Activated T-cell treated with anti-CD3 and anti-CD28 coated beads for 4 hours (primary cell): ENCODE measurements around the gene DEF6.
A peak's percentile ranks its signal among the peaks of the same experiment; 100 is the strongest.
"Not testable (repeated sequence)": the region's sequence is repeated elsewhere in the genome, so short reads cannot be mapped to it uniquely, and the experiment has no call there.

Experiments used
- DNase-seq: peaks from one replicate; pipeline ENCODE4 v3.0.0-alpha.2; 2020

The DEF6 gene

DNA sequence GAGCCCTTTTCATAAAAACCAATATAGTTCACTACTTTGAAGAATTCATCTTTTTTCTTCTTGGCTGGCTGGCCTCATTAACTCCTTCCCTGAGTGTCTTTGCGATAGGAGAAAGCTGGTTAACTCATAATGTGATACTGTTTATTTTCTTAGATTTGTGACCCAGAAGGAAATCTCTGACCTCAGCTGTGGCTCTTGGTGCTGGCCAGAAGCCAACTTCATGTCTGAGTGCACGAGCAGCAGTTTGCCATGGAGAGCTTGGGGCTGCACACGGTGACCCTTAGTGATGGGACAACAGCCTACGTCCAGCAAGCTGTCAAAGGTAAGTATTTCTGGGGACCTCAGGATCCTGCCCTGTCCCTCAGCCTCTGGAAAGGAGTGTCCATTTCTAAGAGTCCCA lies 16.7 kb upstream of the DEF6 start:
- DNase-seq: no peak

- no peak for DNase-seq
Observed at GRCh38 chr6:35282472-35282871, 15.1 kb upstream of the DEF6 start.

DNA sequence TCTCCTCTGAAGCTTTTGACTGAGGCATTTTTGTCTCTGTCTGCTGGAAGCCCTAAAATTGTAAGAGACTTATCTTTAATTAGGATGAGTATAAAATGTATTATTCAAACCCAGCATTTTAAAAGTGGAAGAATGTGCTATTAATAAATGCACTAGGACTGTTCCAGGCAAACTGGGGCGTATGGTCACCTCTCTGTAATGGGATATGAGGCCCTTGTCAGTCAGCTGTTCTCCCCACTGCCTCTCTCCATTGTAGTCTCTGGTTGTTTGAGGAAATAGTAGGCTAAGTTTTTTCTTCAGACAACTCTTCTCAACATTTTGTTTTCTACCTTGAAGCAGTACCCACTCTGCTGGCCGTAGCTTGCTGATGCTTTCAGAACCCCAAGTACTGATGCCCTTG lies 14.3 kb upstream of the DEF6 start:
- DNase-seq: no peak

DNA sequence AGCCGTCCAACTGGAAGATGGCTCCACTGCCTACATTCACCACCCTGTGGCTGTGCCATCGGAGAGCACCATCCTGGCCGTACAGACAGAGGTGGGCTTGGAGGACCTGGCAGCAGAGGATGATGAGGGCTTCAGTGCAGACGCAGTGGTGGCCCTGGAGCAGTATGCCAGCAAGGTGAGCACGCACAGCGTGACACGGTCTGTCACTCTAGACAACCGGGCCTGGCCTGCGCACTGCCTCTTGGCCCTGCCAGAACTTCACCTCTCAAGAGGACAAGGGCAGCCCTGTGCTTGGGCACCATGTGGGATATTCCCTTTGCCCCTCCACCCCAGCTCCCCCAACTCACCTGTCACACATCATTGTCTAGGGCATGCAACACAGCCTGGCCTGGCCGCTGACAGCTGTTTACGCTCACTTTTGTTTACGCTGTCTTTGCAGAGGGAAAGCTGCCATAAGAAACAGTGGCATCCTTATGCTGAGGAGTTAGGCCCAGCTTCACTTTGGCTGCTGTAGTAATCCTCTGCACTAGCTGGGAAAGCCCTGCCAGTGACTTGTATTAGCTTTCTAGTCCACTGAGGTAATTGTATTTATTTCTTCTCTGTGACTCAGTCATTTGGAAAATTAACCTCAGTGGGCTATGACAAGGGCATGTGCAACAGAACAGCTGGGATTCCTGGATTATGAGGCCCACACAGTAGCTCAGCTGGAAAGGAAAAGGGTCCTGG lies 9.8 kb upstream of the DEF6 start:
- no peak for DNase-seq

DNA sequence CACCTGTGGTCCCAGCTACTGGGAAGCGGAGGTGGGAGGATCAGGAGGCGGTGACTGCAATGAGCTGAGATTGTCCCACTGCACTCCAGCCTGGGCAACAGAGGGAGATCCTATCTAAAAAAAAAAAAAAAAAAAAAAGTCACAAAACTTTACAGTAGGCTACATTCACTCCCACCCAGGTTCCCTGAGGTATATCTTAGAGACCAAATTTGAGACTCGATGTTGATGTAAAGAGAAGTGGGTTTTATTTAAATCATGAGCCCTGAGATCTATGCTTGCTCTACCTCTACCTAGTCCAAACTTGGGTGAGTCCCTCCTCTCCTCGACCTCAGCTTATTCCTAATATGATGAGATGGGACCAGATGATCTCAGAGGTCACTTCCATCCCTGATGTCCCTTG lies 8.8 kb upstream of the DEF6 start:
- no peak for DNase-seq

- DNase-seq: no peak
Observed at GRCh38 chr6:35291491-35291890, 6.1 kb upstream of the DEF6 start.

DNA sequence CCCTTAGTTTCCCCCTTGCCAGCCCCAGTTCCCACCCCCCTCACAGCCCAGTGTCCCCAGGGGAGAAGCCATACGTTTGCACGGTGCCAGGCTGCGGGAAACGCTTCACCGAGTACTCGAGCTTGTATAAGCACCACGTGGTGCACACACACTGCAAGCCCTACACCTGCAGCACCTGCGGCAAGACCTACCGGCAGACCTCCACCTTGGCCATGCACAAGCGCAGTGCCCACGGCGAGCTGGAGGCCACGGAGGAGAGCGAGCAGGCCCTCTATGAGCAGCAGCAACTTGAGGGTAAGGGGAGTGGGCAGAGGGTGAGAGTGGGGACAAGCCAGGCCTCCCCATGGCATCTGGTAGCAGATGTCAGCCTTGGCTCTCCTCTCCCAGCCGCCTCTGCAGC lies 5.1 kb upstream of the DEF6 start:
- no peak for DNase-seq

DNA sequence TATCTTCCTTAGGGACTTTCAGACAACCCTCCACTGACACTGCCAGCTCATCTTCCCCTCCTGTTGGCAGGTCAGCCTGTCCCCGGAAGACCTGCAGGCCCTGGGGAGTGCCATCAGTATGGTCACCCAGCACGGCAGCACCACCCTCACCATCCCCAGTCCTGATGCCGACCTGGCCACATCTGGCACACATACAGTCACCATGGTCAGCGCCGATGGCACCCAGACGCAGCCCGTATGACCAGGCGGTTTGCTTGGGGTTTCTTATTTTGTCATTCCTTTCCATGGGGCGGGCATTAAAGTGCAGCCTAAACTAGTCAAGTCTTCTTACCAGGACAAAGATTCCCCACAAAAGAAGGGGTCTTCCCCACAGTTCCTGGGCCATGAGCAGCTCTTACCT lies 3.9 kb upstream of the DEF6 start:
- DNase-seq: no peak

DNA sequence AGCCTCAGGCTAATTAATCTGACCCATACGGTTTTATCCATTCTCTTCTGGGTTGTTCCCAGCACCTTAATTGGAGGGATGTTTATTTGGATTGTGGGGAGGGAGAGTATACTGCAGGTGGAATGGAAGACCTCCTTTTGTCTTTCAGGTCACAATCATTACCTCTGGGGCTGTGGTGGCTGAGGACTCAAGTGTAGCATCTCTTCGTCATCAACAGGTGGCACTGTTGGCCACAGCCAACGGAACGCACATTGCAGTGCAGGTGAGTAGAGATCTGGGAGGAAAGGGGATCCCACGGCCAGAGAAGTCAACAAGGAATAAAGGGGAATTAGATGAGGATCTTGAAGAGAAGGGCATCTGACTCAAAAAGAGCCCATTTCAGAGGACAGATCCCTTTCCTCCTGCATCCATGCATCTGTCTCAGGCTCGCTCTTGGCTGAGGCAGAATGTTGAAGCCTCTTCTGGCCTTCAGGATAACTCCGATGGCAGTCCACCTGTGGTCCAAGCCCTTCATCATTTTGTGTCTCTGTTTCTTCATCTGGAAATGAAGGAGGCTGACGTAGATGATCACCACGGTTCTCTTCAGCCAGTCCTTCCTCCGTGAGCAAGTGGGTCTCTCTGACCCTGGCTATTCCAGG lies 3.2 kb upstream of the DEF6 start:
- no peak for DNase-seq

DNA sequence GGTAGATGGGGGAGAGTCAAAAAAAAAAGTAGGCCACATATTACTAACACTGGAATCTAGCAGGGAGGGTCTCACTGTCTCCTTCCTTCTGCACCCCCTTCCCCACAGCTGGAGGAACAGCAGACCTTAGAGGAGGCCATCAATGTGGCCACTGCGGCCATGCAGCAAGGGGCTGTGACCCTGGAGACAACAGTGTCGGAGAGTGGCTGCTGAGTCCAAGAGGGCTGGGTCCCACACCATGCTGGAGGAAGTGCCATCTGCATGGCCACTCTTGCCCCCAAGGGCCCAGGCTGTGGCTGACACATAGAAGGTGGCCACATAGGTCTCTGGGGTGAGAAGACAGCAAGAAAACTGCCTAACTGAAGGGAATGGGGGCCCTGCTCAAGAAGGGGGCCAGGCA lies 2.6 kb upstream of the DEF6 start:
- DNase-seq: no peak

GRCh38 chr6:35295521-35296315 lies 1.9 kb upstream of the DEF6 start:
- no peak for DNase-seq

DNA sequence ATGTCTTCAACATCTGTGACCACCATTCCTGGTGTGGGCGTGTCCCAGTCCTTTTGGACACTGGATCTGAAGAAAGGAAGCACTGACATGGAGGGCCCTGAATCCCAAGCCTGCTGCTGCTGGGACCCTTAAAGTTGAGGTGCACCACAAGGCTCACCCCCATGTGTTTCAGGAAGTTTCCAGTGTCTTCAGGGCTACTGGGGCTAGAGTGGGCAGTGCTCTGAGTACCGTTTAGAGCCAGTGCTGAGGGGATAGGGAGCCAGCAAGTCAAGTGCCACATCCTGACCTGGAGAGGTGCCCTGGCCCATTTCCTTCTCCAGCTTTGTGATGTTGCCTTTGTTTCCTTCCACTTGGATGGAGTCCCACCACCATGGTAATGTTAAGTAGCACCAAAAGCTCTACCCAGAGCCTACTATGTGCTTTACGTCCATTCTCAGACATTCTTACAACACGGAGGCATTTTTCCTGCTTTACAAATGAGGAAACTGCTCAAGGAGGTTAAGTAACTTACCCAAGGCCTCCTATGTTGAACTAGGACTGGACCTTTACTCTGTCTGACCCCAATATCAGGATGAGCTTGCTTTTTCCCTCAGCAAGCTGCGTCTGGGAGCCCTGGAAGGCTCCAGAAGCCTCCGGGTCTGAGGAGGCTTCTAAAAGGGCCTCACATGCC lies 552 bp upstream of the DEF6 start:
- no peak for DNase-seq

DNA sequence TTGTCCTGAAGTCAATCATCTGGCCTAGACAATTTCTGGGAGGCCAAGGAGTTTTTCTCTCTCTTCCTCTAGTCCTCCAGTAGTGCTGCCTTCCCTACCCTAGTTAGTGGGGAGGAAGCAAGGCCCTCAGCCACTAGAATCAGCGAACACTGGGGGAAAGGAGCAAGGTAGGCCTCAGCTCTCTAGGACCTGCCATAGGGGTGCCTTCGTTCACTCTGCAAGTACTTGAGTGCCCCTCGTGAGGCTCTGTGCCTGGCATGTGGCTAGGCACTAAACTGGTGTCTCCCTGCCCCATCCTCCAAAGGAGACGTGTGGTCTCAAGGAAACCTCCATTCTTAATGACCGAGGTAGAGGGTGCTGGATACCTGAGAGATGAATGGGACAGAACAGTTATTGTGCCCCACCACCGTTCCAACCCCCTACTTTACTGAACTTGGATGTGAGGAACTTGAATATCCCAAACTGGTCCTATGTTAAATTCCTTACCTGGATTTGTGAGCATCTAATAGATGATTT lies 1.1 kb downstream of the DEF6 start:
- DNase-seq: no peak

GRCh38 chr6:35299674-35300073 lies 2.1 kb downstream of the DEF6 start:
- DNase-seq: no peak

- no peak for DNase-seq
Observed at GRCh38 chr6:35300848-35301247, 3.2 kb downstream of the DEF6 start.

DNA sequence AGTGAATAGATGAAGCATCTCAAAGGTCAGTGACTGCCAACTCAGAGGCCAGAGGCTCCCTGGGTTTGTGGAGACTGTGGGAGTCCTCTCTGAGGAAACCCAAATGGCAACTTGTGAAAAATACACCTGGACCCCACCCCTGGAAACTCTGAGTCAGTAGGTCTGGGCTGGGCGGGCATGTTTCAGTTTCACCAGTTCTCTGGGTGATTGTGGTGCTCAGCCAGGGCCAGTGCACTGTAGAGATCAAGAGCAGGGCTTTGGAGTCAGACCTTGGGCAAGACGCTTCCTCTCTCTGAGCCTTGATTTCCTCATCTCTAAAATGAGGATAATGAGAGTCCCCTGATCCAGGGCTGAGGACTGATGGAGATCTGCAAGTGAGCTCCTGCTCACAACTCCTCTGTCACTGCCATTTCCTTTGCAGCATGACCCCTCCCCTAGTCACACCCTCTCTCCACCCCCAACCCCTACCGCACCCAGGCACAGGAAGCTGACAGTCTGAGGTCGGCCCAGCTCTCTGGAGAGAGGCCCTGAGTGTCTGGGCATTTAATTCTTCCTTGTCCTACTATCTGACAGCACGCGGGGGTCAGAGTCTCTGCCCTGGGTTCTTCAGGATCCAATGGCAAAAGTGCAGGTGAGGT lies 5.1 kb downstream of the DEF6 start:
- peak; percentile 81 for DNase-seq

GRCh38 chr6:35304299-35304698 lies 6.7 kb downstream of the DEF6 start:
- no peak for DNase-seq

GRCh38 chr6:35305117-35305516 lies 7.5 kb downstream of the DEF6 start:
- DNase-seq: no peak

- not testable (repeated sequence) for DNase-seq
Observed at GRCh38 chr6:35307138-35307537, 9.5 kb downstream of the DEF6 start.

DNA sequence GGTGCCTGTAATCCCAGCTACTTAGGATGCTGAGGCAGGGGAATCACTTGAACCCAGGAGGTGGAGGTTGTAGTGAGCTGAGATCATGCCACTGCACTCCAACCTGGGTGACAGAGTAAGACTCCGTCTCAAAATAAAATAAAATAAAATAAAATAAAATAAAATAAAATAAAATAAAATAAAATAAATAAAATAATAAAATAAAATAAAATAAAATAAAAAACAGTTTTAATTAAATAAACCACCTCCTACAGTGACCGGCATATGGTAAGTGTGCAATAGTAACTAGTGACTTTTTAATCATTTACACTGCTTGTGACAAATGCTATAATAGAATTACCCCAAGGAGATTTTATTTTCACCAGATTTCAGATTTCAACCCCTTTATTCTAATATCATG lies 10.9 kb downstream of the DEF6 start:
- not testable (repeated sequence) for DNase-seq

DNA sequence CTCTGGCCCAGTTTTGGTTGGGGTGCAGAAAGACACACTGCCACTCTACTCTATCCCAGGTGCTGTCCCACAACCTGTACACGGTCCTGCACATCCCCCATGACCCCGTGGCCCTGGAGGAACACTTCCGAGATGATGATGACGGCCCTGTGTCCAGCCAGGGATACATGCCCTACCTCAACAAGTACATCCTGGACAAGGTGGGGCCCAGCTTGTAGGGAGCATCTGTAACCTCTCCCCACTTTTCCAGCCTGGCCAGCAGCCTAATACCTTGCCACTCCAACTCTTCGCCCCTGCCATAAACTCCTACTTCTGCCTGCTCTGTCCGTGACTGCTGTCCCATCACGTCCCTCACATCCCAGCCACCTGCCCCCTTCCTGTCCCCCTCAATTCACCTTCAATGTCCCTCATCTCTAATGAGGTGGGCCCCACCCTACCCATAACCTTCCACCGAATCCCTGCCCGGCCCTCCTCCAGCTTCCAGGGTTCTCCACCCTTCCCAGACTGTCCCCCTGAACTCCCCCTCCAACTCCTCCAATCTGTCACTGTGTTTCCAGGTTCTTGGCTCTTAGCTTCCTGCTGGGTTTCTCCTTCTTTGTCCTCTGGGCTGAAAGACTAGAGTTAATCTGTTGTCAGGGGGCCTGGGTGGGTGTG lies 12.1 kb downstream of the DEF6 start:
- no peak for DNase-seq

- no peak for DNase-seq
Observed at GRCh38 chr6:35310265-35310831, 12.7 kb downstream of the DEF6 start.
